DOHH2 (cell line): ENCODE data around the gene ARAP3.

ENCODE experiments used
- H3F3A ChIP-seq: fragments of 200-600 bp; sonication (generic), shearing (Covaris generic); 2 replicates; pipeline ENCODE4 v1.6.0; 2016; ENCODE audit warnings: antibody characterized with exemption, mild to moderate bottlenecking; ENCODE audit not compliant: control insufficient read depth, insufficient read depth
- H3K27ac ChIP-seq: fragments of 200-600 bp; sonication (generic); 2 replicates; pipeline ENCODE4 v1.5.1; 2014; ENCODE audit warnings: low read depth, mild to moderate bottlenecking, low read length, moderate library complexity
- H3K27me3 ChIP-seq: fragments of 200-600 bp; sonication (generic); 2 replicates; pipeline ENCODE4 v1.6.1; 2014; ENCODE audit warnings: mild to moderate bottlenecking, low read length, mixed read lengths; ENCODE audit not compliant: control insufficient read depth
- H3K36me3 ChIP-seq: fragments of 200-600 bp; sonication (generic); 2 replicates; pipeline ENCODE4 v1.6.1; 2014; ENCODE audit warnings: mild to moderate bottlenecking, low read length, moderate library complexity, mixed read lengths; ENCODE audit not compliant: control insufficient read depth
- H3K4me1 ChIP-seq: fragments of 200-600 bp; sonication (generic); 2 replicates; pipeline ENCODE4 v1.6.1; 2014; ENCODE audit warnings: mild to moderate bottlenecking, low read length, mixed read lengths; ENCODE audit not compliant: control insufficient read depth
- H3K4me2 ChIP-seq: fragments of 200-600 bp; sonication (generic); 2 replicates; pipeline ENCODE4 v1.6.0; 2014; ENCODE audit warnings: mild to moderate bottlenecking, low read length, moderate library complexity
- H3K4me3 ChIP-seq: fragments of 200-600 bp; sonication (generic); 2 replicates; pipeline ENCODE4 v1.5.1; 2014; ENCODE audit warnings: mild to moderate bottlenecking, low read length, mixed read lengths
- H3K79me2 ChIP-seq: fragments of 200-600 bp; sonication (generic); 2 replicates; pipeline ENCODE4 v1.6.1; 2014; ENCODE audit warnings: mild to moderate bottlenecking, low read length, mixed read lengths; ENCODE audit not compliant: control insufficient read depth
- H3K9me2 ChIP-seq: fragments of 200-600 bp; sonication (generic); replicated peaks from 2 replicates; pipeline ENCODE4 v1.6.1; 2014; ENCODE audit warnings: mild to moderate bottlenecking, low read length, mixed read lengths; ENCODE audit not compliant: control insufficient read depth
- H3K9me3 ChIP-seq: fragments of 200-600 bp; sonication (generic); 2 replicates; pipeline ENCODE4 v1.6.1; 2014; ENCODE audit warnings: antibody characterized with exemption, low read length, mixed read lengths; ENCODE audit not compliant: control insufficient read depth, insufficient read depth
- H4K20me1 ChIP-seq: fragments of 200-600 bp; sonication (generic); 2 replicates; pipeline ENCODE4 v1.6.0; 2014; ENCODE audit warnings: low read depth, mild to moderate bottlenecking, antibody characterized with exemption, low read length, moderate library complexity; ENCODE audit not compliant: control insufficient read depth, insufficient read depth
- CTCF ChIP-seq: fragments of 200-600 bp; sonication (generic); IDR thresholded peaks from one replicate; pipeline ENCODE4 v1.5.1; 2014; ENCODE audit warnings: antibody characterized with exemption, mild to moderate bottlenecking, low read depth, low read length; ENCODE audit not compliant: poor library complexity, severe bottlenecking
- EZH2phosphoT487 ChIP-seq: fragments of 200-600 bp; sonication (generic); IDR thresholded peaks from 2 replicates; pipeline ENCODE4 v1.6.1; 2017; ENCODE audit warnings: borderline replicate concordance, mild to moderate bottlenecking, antibody characterized with exemption, low read length, moderate library complexity, mixed read lengths

ARAP3 gene

GRCh38 chr5:141716468-141716867, 34.4 kb upstream of the ARAP3 start:
- no peak overlapping the region for H3K4me2 ChIP-seq

GRCh38 chr5:141716009-141716408, 34.0 kb upstream of the ARAP3 start:
- Histone ChIP-seq H3K4me2 (no peak overlapping the region), H3F3A (no peaks in the 10 kb centered on the region), H3K4me3 (no peak overlapping the region), H3K27me3 (peaks cover 8% of the 10 kb centered on the region; the same call in 1 of the 2 replicates), H3K79me2 (no peaks in the 10 kb centered on the region), H3K27ac (no peak overlapping the region), H3K9me2 (no peaks in the 10 kb centered on the region), H3K9me3 (no peaks in the 10 kb centered on the region), H3K4me1 (peaks cover 22% of the 10 kb centered on the region), H4K20me1 (no peaks in the 10 kb centered on the region), H3K36me3 (no peaks in the 10 kb centered on the region)
- no peak for TF ChIP-seq EZH2phosphoT487
- TF ChIP-seq CTCF, result no peak

More at GRCh38 chr5:141716468-141716867, 34.4 kb upstream of the ARAP3 start:
- no peak overlapping the region for H3K4me3 ChIP-seq
- H4K20me1 ChIP-seq, result no peaks in the 10 kb centered on the region
- H3K36me3 ChIP-seq, result no peaks in the 10 kb centered on the region
- TF ChIP-seq CTCF (no peak), EZH2phosphoT487 (no peak)
- H3F3A ChIP-seq, result no peaks in the 10 kb centered on the region
- H3K9me3 ChIP-seq, result no peaks in the 10 kb centered on the region
- peaks cover 8% of the 10 kb centered on the region; the same call in 1 of the 2 replicates for H3K27me3 ChIP-seq
- no peak overlapping the region for H3K27ac ChIP-seq
- no peaks in the 10 kb centered on the region for H3K9me2 ChIP-seq
- peaks cover 22% of the 10 kb centered on the region for H3K4me1 ChIP-seq
- no peaks in the 10 kb centered on the region for H3K79me2 ChIP-seq

DNA sequence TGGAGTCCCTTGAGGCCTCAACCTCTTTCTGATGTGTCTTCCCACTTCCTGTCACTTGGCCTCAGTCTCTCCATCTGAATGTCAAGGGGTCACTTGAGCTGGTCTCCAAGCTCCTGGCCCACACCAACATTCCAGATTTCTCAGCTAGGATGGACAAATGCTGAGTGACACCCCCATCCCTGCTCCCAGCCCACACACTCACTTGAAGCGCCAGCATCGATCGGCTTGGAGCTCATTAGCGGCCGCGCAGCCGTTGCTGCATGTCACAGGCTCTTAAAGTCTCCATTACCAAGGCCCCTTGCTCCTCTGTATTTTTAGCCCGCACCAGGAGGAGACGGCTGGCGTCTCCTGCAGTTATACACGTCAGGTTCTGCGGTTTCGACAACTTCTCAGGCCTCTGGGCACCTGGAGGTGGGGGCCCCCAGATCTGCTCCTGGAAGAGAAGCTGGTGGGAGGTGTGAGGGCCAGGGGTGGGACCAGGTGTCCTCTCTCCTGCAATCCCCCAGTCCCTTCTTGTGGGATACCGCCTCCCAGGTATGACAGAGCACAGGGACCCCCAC, 33.4 kb upstream of the ARAP3 start:
- no peak for TF ChIP-seq EZH2phosphoT487
- TF ChIP-seq CTCF, result no peak
- Histone ChIP-seq H3K79me2 (no peaks in the 10 kb centered on the region), H3K27ac (no peak overlapping the region), H3K9me2 (no peaks in the 10 kb centered on the region), H3K4me2 (no peak overlapping the region), H3K36me3 (no peaks in the 10 kb centered on the region), H3K4me3 (no peak overlapping the region), H3F3A (no peaks in the 10 kb centered on the region), H4K20me1 (no peaks in the 10 kb centered on the region), H3K4me1 (peaks cover 22% of the 10 kb centered on the region), H3K9me3 (no peaks in the 10 kb centered on the region), H3K27me3 (peaks cover 12% of the 10 kb centered on the region; the same call in 1 of the 2 replicates)
